Mesothelial cell of epicardium (in vitro differentiated cells): ENCODE data around the gene SPEM3. TPM values are rescaled to one million over a fixed set of nuclear protein-coding genes. Genes with fewer than 3 reads are reported as not detected.

ENCODE experiments used
- DNase-seq, 2 experiments: peaks; one replicate each; pipeline ENCODE4 v3.0.0; 2021; ENCODE audit warnings: low spot score in 2 of 2; ENCODE audit not compliant: unreplicated experiment in 2 of 2
- H3K27ac Mint-ChIP-seq: 2 replicates; pipeline ENCODE4 v1.8.0; 2021; ENCODE audit warnings: mixed read lengths
- H3K27me3 Mint-ChIP-seq: 2 replicates; pipeline ENCODE4 v1.8.0; 2021; ENCODE audit warnings: low read depth, mixed read lengths
- H3K36me3 Mint-ChIP-seq: 2 replicates; pipeline ENCODE4 v1.8.0; 2021; ENCODE audit warnings: mixed read lengths
- H3K4me1 Mint-ChIP-seq: 2 replicates; pipeline ENCODE4 v1.8.0; 2021; ENCODE audit warnings: mixed read lengths
- H3K4me3 Mint-ChIP-seq: 2 replicates; pipeline ENCODE4 v1.8.0; 2021; ENCODE audit warnings: mild to moderate bottlenecking, moderate library complexity, mixed read lengths
- H3K9me3 Mint-ChIP-seq: 2 replicates; pipeline ENCODE4 v1.8.0; 2021; ENCODE audit warnings: mixed read lengths
- total RNA-seq: library from RNA; stranded (reverse); gene quantifications from 3 replicates; pipeline ENCODE4 v1.2.1, GENCODE V29; 2021
- TF ChIP-seq, protein P1 (sequence below): fragments of 200-600 bp; sonication (generic); IDR thresholded peaks from one replicate; pipeline ENCODE4 v1.5.0; 2021; ENCODE audit warnings: antibody characterized with exemption; ENCODE audit not compliant: unreplicated experiment

The SPEM3 gene
- total RNA-seq, 1 donor from 2014 or later: not detected

DNA sequence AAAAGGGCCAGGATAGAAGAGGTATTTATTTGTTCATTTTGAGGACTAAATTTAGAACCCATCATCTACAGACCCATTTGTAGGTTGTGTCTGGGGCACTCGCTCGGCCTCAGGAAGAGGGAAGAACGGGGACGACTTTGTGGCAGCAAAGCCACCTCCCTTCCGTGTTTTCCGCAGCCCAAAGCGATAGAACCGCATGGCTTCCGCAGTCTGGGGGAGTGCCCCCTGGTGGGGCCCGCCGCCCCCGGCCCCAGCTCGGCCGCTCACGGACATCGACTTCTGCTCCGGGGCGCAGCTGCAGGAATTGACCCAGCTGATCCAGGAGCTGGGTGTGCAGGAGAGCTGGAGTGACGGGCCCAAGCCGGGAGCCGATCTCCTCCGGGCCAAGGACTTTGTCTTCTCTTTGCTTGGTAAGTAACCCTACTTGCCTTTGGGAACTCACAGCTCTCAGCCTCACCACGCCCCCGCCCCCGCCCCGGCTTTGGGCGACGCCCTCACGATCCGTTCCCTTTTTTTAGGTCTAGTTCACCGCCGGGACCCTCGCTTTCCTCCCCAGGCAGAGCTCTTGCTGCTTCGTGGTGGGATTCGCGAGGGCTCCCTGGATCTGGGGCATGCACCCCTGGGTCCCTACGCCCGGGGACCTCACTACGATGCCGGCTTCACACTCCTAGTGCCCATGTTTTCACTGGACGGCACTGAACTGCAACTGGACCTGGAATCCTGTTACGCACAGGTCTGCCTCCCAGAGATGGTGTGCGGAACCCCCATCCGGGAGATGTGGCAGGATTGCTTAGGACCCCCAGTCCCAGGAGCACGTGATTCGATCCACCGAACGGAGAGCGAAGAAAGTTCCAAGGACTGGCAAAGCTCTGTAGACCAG, 7.3 kb downstream of the SPEM3 start:
- Mint-ChIP-seq H3K36me3 (no peaks in the 10 kb centered on the region), H3K27ac (peak overlapping the region; percentile 97), H3K9me3 (no peaks in the 10 kb centered on the region), H3K4me1 (peaks cover 34% of the 10 kb centered on the region), H3K27me3 (peaks cover 38% of the 10 kb centered on the region), H3K4me3 (peak overlapping the region; percentile 83)
- DNase-seq: peak in 1 of 2 experiments; percentile 58
- TF ChIP-seq, protein P1, sequence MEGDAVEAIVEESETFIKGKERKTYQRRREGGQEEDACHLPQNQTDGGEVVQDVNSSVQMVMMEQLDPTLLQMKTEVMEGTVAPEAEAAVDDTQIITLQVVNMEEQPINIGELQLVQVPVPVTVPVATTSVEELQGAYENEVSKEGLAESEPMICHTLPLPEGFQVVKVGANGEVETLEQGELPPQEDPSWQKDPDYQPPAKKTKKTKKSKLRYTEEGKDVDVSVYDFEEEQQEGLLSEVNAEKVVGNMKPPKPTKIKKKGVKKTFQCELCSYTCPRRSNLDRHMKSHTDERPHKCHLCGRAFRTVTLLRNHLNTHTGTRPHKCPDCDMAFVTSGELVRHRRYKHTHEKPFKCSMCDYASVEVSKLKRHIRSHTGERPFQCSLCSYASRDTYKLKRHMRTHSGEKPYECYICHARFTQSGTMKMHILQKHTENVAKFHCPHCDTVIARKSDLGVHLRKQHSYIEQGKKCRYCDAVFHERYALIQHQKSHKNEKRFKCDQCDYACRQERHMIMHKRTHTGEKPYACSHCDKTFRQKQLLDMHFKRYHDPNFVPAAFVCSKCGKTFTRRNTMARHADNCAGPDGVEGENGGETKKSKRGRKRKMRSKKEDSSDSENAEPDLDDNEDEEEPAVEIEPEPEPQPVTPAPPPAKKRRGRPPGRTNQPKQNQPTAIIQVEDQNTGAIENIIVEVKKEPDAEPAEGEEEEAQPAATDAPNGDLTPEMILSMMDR: peak; percentile 41

DNA sequence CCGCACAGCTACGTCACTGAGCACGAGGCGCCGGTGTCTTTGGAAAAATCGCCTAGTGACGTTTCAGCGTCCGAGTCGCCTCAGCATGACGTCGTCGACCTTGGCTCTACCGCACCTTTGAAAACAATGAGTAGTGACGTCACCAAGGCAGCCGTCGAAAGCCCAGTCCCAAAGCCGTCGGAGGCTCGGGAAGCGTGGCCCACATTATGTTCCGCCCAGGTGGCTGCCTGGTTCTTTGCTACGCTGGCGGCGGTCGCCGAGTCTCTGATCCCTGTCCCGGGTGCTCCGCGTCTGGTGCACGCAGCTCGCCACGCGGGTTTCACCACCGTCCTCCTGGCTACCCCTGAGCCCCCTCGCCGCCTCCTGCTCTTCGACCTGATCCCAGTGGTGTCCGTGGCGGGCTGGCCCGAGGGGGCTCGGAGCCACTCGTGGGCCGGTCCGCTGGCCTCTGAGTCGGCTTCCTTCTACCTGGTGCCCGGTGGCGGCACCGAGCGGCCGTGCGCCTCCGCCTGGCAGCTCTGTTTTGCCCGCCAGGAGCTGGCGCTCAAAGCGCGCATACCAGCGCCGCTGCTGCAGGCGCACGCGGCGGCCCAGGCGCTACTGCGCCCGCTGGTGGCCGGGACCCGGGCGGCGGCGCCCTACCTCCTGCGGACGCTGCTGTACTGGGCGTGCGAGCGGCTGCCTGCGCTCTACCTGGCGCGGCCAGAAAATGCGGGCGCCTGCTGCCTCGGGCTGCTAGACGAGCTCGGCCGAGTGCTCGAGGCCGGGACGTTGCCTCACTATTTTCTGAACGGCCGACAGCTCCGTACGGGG, 8.1 kb downstream of the SPEM3 start:
- no peaks in the 10 kb centered on the region for H3K9me3 Mint-ChIP-seq
- peak overlapping the region; percentile 97 for H3K27ac Mint-ChIP-seq
- no peaks in the 10 kb centered on the region for H3K36me3 Mint-ChIP-seq
- H3K27me3 Mint-ChIP-seq: peaks cover 38% of the 10 kb centered on the region
- TF ChIP-seq, protein P1: peak; percentile 39
- peak; percentile 75 to 88 for DNase-seq
- H3K4me1 Mint-ChIP-seq: peaks cover 42% of the 10 kb centered on the region
- H3K4me3 Mint-ChIP-seq: peak overlapping the region; percentile 83

DNA sequence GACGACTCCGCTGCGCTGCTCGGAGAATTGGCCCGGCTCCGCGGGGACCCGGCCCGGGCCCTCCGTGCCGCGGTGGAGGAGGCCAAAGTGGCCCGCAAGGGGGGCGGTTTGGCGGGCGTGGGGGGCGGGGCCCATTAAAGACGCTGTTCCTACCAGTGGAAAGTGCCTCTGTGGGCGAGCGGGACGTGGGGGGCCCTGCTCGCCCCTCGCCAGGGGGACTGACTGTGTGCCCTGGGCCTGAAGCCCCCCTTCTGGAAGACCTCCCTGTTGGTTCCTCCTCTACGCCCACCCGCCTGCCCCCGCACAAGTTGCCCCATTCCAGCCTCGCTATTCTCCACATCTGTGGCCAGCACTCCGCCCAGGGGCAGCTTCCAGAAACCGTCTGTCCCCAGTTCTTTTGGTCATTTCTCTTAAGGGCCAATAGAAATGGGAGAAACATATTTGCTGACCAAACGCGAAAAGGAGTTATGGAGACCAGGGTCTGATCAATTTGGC, 8.8 kb downstream of the SPEM3 start:
- Mint-ChIP-seq H3K4me1 (peaks cover 47% of the 10 kb centered on the region), H3K27me3 (peaks cover 38% of the 10 kb centered on the region), H3K36me3 (no peaks in the 10 kb centered on the region), H3K9me3 (no peaks in the 10 kb centered on the region), H3K27ac (peak overlapping the region; percentile 90), H3K4me3 (peak overlapping the region; percentile 83)
- TF ChIP-seq, protein P1: no peak
- DNase-seq: no peak

DNA sequence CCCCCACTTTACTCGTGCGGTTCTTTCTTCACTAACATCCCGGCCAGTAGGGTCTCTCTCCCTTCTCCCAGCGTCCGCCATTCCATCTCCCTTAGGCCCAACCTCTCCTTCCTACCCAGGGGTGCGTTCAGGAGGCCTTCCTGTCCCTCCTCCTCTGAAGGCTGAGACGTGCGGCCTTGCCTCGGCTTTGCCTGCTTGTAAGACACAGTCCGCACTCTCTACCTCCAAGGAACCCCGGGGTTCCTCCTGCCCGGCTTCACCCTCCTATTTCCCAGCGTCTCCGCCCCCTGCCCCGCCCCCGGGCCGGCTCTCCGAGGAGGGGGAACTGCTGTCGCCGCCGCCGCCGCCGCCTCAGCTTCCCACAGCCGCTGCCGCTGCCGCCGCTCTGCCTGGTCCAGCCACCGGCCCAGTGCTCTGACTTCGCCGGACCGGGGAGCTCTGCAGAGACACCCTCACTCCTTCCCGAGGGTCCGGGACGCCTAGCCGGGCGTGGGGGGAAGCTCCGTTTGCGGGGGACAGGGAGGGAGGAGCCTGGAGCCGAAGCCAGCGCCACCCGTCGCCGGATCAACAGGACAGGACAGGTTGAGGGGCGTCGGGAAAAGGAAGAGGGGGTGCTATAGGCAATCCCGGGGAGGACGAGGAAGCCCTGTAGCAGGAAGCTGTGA, 9.4 kb downstream of the SPEM3 start:
- H3K27me3 Mint-ChIP-seq: peaks cover 38% of the 10 kb centered on the region
- TF ChIP-seq, protein P1: no peak
- H3K27ac Mint-ChIP-seq: peak overlapping the region; percentile 90
- H3K36me3 Mint-ChIP-seq: no peaks in the 10 kb centered on the region
- DNase-seq: peak in 1 of 2 experiments; percentile 83
- peaks cover 48% of the 10 kb centered on the region for H3K4me1 Mint-ChIP-seq
- H3K4me3 Mint-ChIP-seq: peak overlapping the region; percentile 83
- no peaks in the 10 kb centered on the region for H3K9me3 Mint-ChIP-seq
